Neural progenitor cell (in vitro differentiated cells): ENCODE results near the gene TPBGL. TPM values are rescaled to one million over a fixed set of nuclear protein-coding genes. Genes with fewer than 3 reads are reported as not detected.

Source experiments
- DNase-seq: peaks from one replicate; pipeline ENCODE4 v3.0.0-alpha.2; 2016; ENCODE audit warnings: low spot score
- H2AFZ ChIP-seq: fragments of 200-600 bp; sonication (generic); replicated peaks from 2 replicates; pipeline ENCODE4 v1.6.1; 2016; ENCODE audit warnings: antibody characterized with exemption
- H3F3A ChIP-seq: fragments of 200-600 bp; sonication (generic); 2 replicates; pipeline ENCODE4 v1.6.1; 2016; ENCODE audit warnings: antibody characterized with exemption, low read depth
- H3K27ac ChIP-seq: fragments of 200-600 bp; sonication (generic); 2 replicates; pipeline ENCODE4 v1.5.1; 2016; ENCODE audit warnings: mild to moderate bottlenecking
- H3K27me3 ChIP-seq: fragments of 200-600 bp; sonication (generic); 2 replicates; pipeline ENCODE4 v1.6.1; 2016; ENCODE audit warnings: mild to moderate bottlenecking, moderate library complexity
- H3K36me3 ChIP-seq: fragments of 200-600 bp; sonication (generic); 2 replicates; pipeline ENCODE4 v1.5.1; 2016
- H3K4me1 ChIP-seq: fragments of 200-600 bp; sonication (generic); 2 replicates; pipeline ENCODE4 v1.6.1; 2016; ENCODE audit warnings: mixed run types
- H3K4me2 ChIP-seq: fragments of 200-600 bp; sonication (generic); 2 replicates; pipeline ENCODE4 v1.6.1; 2016
- H3K4me3 ChIP-seq: fragments of 200-600 bp; sonication (generic); 2 replicates; pipeline ENCODE4 v1.5.1; 2016
- H3K79me2 ChIP-seq: fragments of 200-600 bp; sonication (generic); 2 replicates; pipeline ENCODE4 v1.6.1; 2016; ENCODE audit warnings: low read depth
- H3K9ac ChIP-seq: fragments of 200-600 bp; sonication (generic); 2 replicates; pipeline ENCODE4 v1.6.1; 2016
- H3K9me3 ChIP-seq: fragments of 200-600 bp; sonication (generic); 2 replicates; pipeline ENCODE4 v1.5.1; 2016; ENCODE audit warnings: low read depth
- H4K20me1 ChIP-seq: fragments of 200-600 bp; sonication (generic); 2 replicates; pipeline ENCODE4 v1.6.1; 2016; ENCODE audit warnings: low read depth
- H3K27ac Mint-ChIP-seq: 3 replicates; pipeline ENCODE4 v1.8.0; 2021; ENCODE audit warnings: mixed read lengths
- H3K27me3 Mint-ChIP-seq: 2 replicates; pipeline ENCODE4 v1.8.0; 2022; ENCODE audit warnings: low read depth, mild to moderate bottlenecking, inconsistent platforms, moderate library complexity, mixed read lengths; ENCODE audit not compliant: insufficient read depth
- H3K36me3 Mint-ChIP-seq: 3 replicates; pipeline ENCODE4 v1.8.0; 2021; ENCODE audit warnings: mixed read lengths
- H3K4me1 Mint-ChIP-seq: 3 replicates; pipeline ENCODE4 v1.8.0; 2021; ENCODE audit warnings: mixed read lengths
- H3K4me3 Mint-ChIP-seq: 3 replicates; pipeline ENCODE4 v1.8.0; 2021; ENCODE audit warnings: mild to moderate bottlenecking, moderate library complexity, mixed read lengths
- H3K9me3 Mint-ChIP-seq: 3 replicates; pipeline ENCODE4 v1.8.0; 2020; ENCODE audit warnings: mixed read lengths
- CTCF ChIP-seq: fragments of 200-600 bp; sonication (generic); IDR thresholded peaks from 2 replicates; pipeline ENCODE4 v1.5.1; 2017; ENCODE audit warnings: antibody characterized with exemption, mild to moderate bottlenecking
- EZH2 ChIP-seq: fragments of 200-600 bp; sonication (generic); IDR thresholded peaks from 2 replicates; pipeline ENCODE4 v1.6.1; 2017; ENCODE audit warnings: antibody characterized with exemption, mild to moderate bottlenecking, moderate library complexity
- EZH2phosphoT487 ChIP-seq: fragments of 200-600 bp; sonication (generic); IDR thresholded peaks from 2 replicates; pipeline ENCODE4 v1.6.1; 2017; ENCODE audit warnings: antibody characterized with exemption
- total RNA-seq: library from RNA; depleted of rRNA; stranded (reverse); fragments of >200 nt; gene quantifications from 2 replicates; pipeline ENCODE4 v1.2.3, GENCODE V29; 2015; ENCODE audit warnings: low replicate concordance

TPBGL gene
- total RNA-seq, 1 donor from 2014 or later, result not detected

- Histone ChIP-seq H3K27me3 (no peaks in the 10 kb centered on the region), H3K9ac (no peak overlapping the region), H4K20me1 (no peaks in the 10 kb centered on the region), H3F3A (no peaks in the 10 kb centered on the region), H3K79me2 (no peaks in the 10 kb centered on the region), H2AFZ (no peak overlapping the region), H3K4me1 (no peaks in the 10 kb centered on the region), H3K27ac (no peak overlapping the region), H3K9me3 (no peaks in the 10 kb centered on the region), H3K36me3 (no peaks in the 10 kb centered on the region), H3K4me2 (no peak overlapping the region), H3K4me3 (no peak overlapping the region)
- Mint-ChIP-seq H3K36me3 (no peaks in the 10 kb centered on the region), H3K4me1 (peaks cover 2% of the 10 kb centered on the region), H3K27me3 (peaks cover 8% of the 10 kb centered on the region), H3K9me3 (no peaks in the 10 kb centered on the region), H3K4me3 (no peak overlapping the region), H3K27ac (no peak overlapping the region)
- TF ChIP-seq EZH2phosphoT487 (no peak), EZH2 (no peak), CTCF (no peak)
- DNase-seq, result no peak
Observed at GRCh38 chr11:75269896-75270295, 29.3 kb downstream of the TPBGL start.

- DNase-seq, result peak; percentile 41
Observed at GRCh38 chr11:75270896-75271418, 30.4 kb downstream of the TPBGL start.

GRCh38 chr11:75271730-75272129 lies 31.2 kb downstream of the TPBGL start:
- Histone ChIP-seq H3K9ac (no peak overlapping the region), H3K4me2 (no peak overlapping the region), H3K9me3 (no peaks in the 10 kb centered on the region), H3K79me2 (no peaks in the 10 kb centered on the region), H4K20me1 (no peaks in the 10 kb centered on the region), H3F3A (no peaks in the 10 kb centered on the region), H3K36me3 (no peaks in the 10 kb centered on the region), H3K4me3 (no peak overlapping the region), H3K4me1 (no peaks in the 10 kb centered on the region), H3K27me3 (no peaks in the 10 kb centered on the region), H2AFZ (no peak overlapping the region), H3K27ac (no peak overlapping the region)
- H3K4me3 Mint-ChIP-seq, result no peak overlapping the region
- no peak overlapping the region for H3K27ac Mint-ChIP-seq
- H3K9me3 Mint-ChIP-seq, result no peaks in the 10 kb centered on the region
- DNase-seq, result no peak
- H3K4me1 Mint-ChIP-seq, result peaks cover 2% of the 10 kb centered on the region
- H3K27me3 Mint-ChIP-seq, result peaks cover 6% of the 10 kb centered on the region
- TF ChIP-seq EZH2phosphoT487, result no peak
- TF ChIP-seq EZH2, result no peak
- no peak for TF ChIP-seq CTCF
- H3K36me3 Mint-ChIP-seq, result no peaks in the 10 kb centered on the region

More at GRCh38 chr11:75270896-75271418, 30.4 kb downstream of the TPBGL start:
- no peak overlapping the region for H3K4me3 Mint-ChIP-seq
- no peak overlapping the region for H3K27ac ChIP-seq
- H3K4me1 ChIP-seq, result no peaks in the 10 kb centered on the region
- no peaks in the 10 kb centered on the region for H3F3A ChIP-seq
- no peaks in the 10 kb centered on the region for H4K20me1 ChIP-seq
- no peak overlapping the region for H2AFZ ChIP-seq
- H3K27ac Mint-ChIP-seq, result no peak overlapping the region
- no peaks in the 10 kb centered on the region for H3K27me3 ChIP-seq
- no peak for TF ChIP-seq EZH2
- peak; percentile 65 for TF ChIP-seq CTCF
- no peak for TF ChIP-seq EZH2phosphoT487
- no peaks in the 10 kb centered on the region for H3K9me3 Mint-ChIP-seq
- H3K4me3 ChIP-seq, result no peak overlapping the region
- no peaks in the 10 kb centered on the region for H3K79me2 ChIP-seq
- peaks cover 8% of the 10 kb centered on the region for H3K27me3 Mint-ChIP-seq
- H3K9ac ChIP-seq, result no peak overlapping the region
- no peak overlapping the region for H3K4me2 ChIP-seq
- H3K36me3 ChIP-seq, result no peaks in the 10 kb centered on the region
- no peaks in the 10 kb centered on the region for H3K36me3 Mint-ChIP-seq
- H3K4me1 Mint-ChIP-seq, result peaks cover 2% of the 10 kb centered on the region
- H3K9me3 ChIP-seq, result no peaks in the 10 kb centered on the region
